ENCODE results near the gene ARHGAP22. TPM values are rescaled to one million over a fixed set of nuclear protein-coding genes. Genes with fewer than 3 reads are reported as not detected.

The ARHGAP22 gene
- polyA plus RNA-seq, 1 of the 3 experiments (the other 2 are of a cell fraction), result 12.4 TPM

GRCh38 chr10:48574817-48575380, 30.0 kb downstream of the ARHGAP22 start (continued):
- TF ChIP-seq, protein P1, sequence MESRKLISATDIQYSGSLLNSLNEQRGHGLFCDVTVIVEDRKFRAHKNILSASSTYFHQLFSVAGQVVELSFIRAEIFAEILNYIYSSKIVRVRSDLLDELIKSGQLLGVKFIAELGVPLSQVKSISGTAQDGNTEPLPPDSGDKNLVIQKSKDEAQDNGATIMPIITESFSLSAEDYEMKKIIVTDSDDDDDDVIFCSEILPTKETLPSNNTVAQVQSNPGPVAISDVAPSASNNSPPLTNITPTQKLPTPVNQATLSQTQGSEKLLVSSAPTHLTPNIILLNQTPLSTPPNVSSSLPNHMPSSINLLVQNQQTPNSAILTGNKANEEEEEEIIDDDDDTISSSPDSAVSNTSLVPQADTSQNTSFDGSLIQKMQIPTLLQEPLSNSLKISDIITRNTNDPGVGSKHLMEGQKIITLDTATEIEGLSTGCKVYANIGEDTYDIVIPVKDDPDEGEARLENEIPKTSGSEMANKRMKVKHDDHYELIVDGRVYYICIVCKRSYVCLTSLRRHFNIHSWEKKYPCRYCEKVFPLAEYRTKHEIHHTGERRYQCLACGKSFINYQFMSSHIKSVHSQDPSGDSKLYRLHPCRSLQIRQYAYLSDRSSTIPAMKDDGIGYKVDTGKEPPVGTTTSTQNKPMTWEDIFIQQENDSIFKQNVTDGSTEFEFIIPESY (IDR thresholded peaks at IDR 0.05; ENCODE audit: borderline replicate concordance, low read depth), result no peak
- TF ChIP-seq RCOR1 (IDR thresholded peaks at IDR 0.05; ENCODE audit: low read length), result no peak
- TF ChIP-seq EP300 (IDR thresholded peaks at IDR 0.05; ENCODE audit: borderline replicate concordance in 1 of 2, low read depth in 1 of 2, low read length in 1 of 2), result no peak
- no peak for TF ChIP-seq CHD2 (IDR thresholded peaks at IDR 0.05; ENCODE audit: low read length, partially characterized antibody)

DNA sequence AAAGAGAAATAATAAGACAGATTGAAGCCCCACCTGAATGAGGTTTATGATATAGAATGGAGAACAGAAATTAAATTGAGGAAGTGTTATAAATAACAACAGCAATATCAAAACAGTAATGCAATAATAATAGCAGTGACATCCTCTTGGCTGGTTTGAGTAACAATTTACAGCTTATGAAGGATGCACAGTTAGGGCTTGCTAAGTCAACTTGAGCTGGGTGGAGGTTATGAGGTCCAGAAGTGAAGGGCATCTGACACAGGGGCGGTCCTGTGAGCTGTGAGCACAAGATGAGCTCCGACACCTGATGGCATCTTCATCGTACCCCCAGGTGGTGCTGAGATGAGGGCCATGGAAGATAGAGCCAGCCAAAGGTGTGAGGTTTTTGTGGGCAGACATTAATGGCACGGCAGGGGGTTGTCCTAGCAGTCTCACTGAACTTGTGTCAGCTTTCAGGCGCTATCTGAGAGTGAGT, 30.5 kb downstream of the ARHGAP22 start:
- Histone ChIP-seq H3K27me3 (ENCODE audit: insufficient read depth) (no peaks in the 10 kb centered on the region), H3K36me3 (replicated peaks in 1 of 2; ENCODE audit: control insufficient read depth in 1 of 2, insufficient read depth in 2 of 2, low read length in 1 of 2) (peaks cover 0 to 32% of the 10 kb centered on the region in 2 experiments), H3K4me2 (no peak overlapping the region), H3K79me2 (ENCODE audit: insufficient read depth) (peaks cover 35% of the 10 kb centered on the region; the same call in 1 of the 2 replicates), H3K27ac (ENCODE audit: low read depth in 2 of 2, low read length in 1 of 2) (no peak overlapping the region), H3K4me1 (ENCODE audit: control insufficient read depth in 1 of 2, insufficient read depth in 2 of 2, low read depth in 1 of 2, low read length in 1 of 2) (peaks cover 11 to 13% of the 10 kb centered on the region in 2 experiments; a peak in 3 of 4 replicates), H3K9me2 (no peaks in the 10 kb centered on the region), H3F3A (replicated peaks; ENCODE audit: insufficient read depth) (peaks cover 8% of the 10 kb centered on the region), H3K9me3 (no peaks in the 10 kb centered on the region), H2AFZ (ENCODE audit: low read depth) (no peak overlapping the region), H3K9ac (no peak overlapping the region), H4K20me1 (ENCODE audit: insufficient read depth) (no peaks in the 10 kb centered on the region; the same call in 1 of the 2 replicates), H3K4me3 (ENCODE audit: low read depth in 2 of 2, low read length in 1 of 2) (no peak overlapping the region)
- DNase-seq, result no peak
- no peak for TF ChIP-seq USF1 (IDR thresholded peaks at IDR 0.05; ENCODE audit: borderline replicate concordance, low read depth)
- TF ChIP-seq, protein P2, sequence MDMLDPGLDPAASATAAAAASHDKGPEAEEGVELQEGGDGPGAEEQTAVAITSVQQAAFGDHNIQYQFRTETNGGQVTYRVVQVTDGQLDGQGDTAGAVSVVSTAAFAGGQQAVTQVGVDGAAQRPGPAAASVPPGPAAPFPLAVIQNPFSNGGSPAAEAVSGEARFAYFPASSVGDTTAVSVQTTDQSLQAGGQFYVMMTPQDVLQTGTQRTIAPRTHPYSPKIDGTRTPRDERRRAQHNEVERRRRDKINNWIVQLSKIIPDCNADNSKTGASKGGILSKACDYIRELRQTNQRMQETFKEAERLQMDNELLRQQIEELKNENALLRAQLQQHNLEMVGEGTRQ (IDR thresholded peaks at IDR 0.05; ENCODE audit: borderline replicate concordance, low read depth, low read length), result no peak
- ChIA-PET CTCF (interaction anchor here (2.2 to 3.8 kb wide), 3 partner anchors 22 to 82 kb away, joined by 8 to 18 read pairs (median 15); no protein-coding TSS in a partner anchor), POLR2A (no interaction called here)
- 89% methylated on average over 4 of the region's 5 CpGs for WGBS (ENCODE audit: low lambda C conversion rate)

DNA sequence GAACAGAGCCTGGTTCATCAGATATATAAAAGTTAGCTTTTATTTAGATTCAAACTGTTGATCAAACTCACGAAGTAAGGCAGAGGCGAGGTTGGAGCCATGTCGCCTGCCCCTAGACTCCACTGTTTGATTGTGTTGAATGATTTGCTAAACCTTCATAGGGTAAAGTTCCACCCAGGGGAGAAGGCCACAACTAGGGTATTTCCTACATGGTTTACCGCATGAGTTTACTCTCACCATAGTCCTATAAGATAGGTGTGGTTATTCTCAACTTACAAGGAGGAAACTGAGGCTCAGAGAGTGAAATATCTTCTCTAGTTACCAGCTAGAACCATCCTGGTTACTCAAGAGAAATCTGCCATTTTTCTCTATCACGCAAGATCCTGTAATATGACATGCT, 31.8 kb downstream of the ARHGAP22 start:
- ChIA-PET CTCF (interaction anchor here (1.1 to 3.8 kb wide), 5 partner anchors 13 to 209 kb away, joined by 3 to 18 read pairs (median 8); no protein-coding TSS in a partner anchor), POLR2A (no interaction called here)
- no peak overlapping the region for H3K4me2 ChIP-seq
- no peak for DNase-seq
- no peaks in the 10 kb centered on the region for H3K27me3 ChIP-seq (ENCODE audit: insufficient read depth)
- H3K4me3 ChIP-seq (ENCODE audit: low read depth in 2 of 2, low read length in 1 of 2), result no peak overlapping the region
- no peaks in the 10 kb centered on the region for H3K9me2 ChIP-seq
- peaks cover 39% of the 10 kb centered on the region; the same call in 1 of the 2 replicates for H3K79me2 ChIP-seq (ENCODE audit: insufficient read depth)
- peaks cover 0 to 6% of the 10 kb centered on the region in 2 experiments; a peak in 1 of 4 replicates for H3K4me1 ChIP-seq (ENCODE audit: control insufficient read depth in 1 of 2, insufficient read depth in 2 of 2, low read depth in 1 of 2, low read length in 1 of 2)
- H4K20me1 ChIP-seq (ENCODE audit: insufficient read depth), result no peaks in the 10 kb centered on the region; the same call in 1 of the 2 replicates
- WGBS (ENCODE audit: low lambda C conversion rate), result 96% methylated on average over 5 of the region's 5 CpGs
- H3K36me3 ChIP-seq (replicated peaks in 1 of 2; ENCODE audit: control insufficient read depth in 1 of 2, insufficient read depth in 2 of 2, low read length in 1 of 2), result peaks cover 0 to 25% of the 10 kb centered on the region in 2 experiments
- no peaks in the 10 kb centered on the region for H3K9me3 ChIP-seq
- peaks cover 8% of the 10 kb centered on the region for H3F3A ChIP-seq (replicated peaks; ENCODE audit: insufficient read depth)
- H2AFZ ChIP-seq (ENCODE audit: low read depth), result no peak overlapping the region
- H3K9ac ChIP-seq, result no peak overlapping the region
- 0 out of 4 replicates have a peak overlapping the region, but pooled peaks of 1 of the 2 experiments have one; percentile 2 for H3K27ac ChIP-seq (ENCODE audit: low read depth in 2 of 2, low read length in 1 of 2)
- TF ChIP-seq PBX3 (IDR thresholded peaks at IDR 0.05), result no peak
- no peak for TF ChIP-seq MEF2A (IDR thresholded peaks at IDR 0.05; ENCODE audit: borderline replicate concordance, low read depth)
- TF ChIP-seq, protein P1 (IDR thresholded peaks at IDR 0.05; ENCODE audit: borderline replicate concordance, low read depth), result no peak
- TF ChIP-seq NRF1 (IDR thresholded peaks at IDR 0.05; ENCODE audit: low read depth, low read length), result no peak
- no peak for TF ChIP-seq FOSL2 (IDR thresholded peaks at IDR 0.05; ENCODE audit: borderline replicate concordance, low read depth)
- TF ChIP-seq, protein P3, sequence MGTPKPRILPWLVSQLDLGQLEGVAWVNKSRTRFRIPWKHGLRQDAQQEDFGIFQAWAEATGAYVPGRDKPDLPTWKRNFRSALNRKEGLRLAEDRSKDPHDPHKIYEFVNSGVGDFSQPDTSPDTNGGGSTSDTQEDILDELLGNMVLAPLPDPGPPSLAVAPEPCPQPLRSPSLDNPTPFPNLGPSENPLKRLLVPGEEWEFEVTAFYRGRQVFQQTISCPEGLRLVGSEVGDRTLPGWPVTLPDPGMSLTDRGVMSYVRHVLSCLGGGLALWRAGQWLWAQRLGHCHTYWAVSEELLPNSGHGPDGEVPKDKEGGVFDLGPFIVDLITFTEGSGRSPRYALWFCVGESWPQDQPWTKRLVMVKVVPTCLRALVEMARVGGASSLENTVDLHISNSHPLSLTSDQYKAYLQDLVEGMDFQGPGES (IDR thresholded peaks at IDR 0.05; ENCODE audit: low read depth, low read length), result no peak
- no peak for TF ChIP-seq EZH2phosphoT487 (IDR thresholded peaks at IDR 0.05; ENCODE audit: borderline replicate concordance, low read depth)
- no peak for TF ChIP-seq JUND (IDR thresholded peaks at IDR 0.05)
- no peak for TF ChIP-seq TCF12 (IDR thresholded peaks at IDR 0.05)
- TF ChIP-seq MXI1 (IDR thresholded peaks at IDR 0.05; ENCODE audit: low read depth, low read length), result no peak
